OCI-LY3 (cell line): ENCODE data around the gene CRABP1.
A peak's percentile ranks its signal among the peaks of the same experiment; 100 is the strongest.

Experiments
- H2AFZ ChIP-seq: fragments of 200-600, 300-600 bp; shearing (Covaris generic); 2 replicates; pipeline ENCODE4 v1.6.0; 2014; ENCODE audit warnings: antibody characterized with exemption, low read depth, low read length
- H3K27ac ChIP-seq: fragments of 200-600, 300-600 bp; sonication (generic); 2 replicates; pipeline ENCODE4 v1.5.1; 2014; ENCODE audit warnings: mild to moderate bottlenecking, low read length, moderate library complexity, mixed read lengths
- H3K27me3 ChIP-seq: fragments of 200-600, 300-600 bp; sonication (generic); 2 replicates; pipeline ENCODE4 v1.6.1; 2014; ENCODE audit warnings: low read depth, low read length, mixed read lengths
- H3K36me3 ChIP-seq: fragments of 200-600, 300-600 bp; sonication (generic); replicated peaks from 2 replicates; pipeline ENCODE3; 2014; ENCODE audit warnings: low read depth, low read length, mixed read lengths
- H3K4me1 ChIP-seq: fragments of 300-600, 200-600 bp; sonication (generic); 2 replicates; pipeline ENCODE4 v1.6.1; 2014; ENCODE audit warnings: low read length, mixed read lengths
- H3K4me2 ChIP-seq: fragments of 200-600, 300-600 bp; sonication (generic); 2 replicates; pipeline ENCODE4 v1.6.1; 2014; ENCODE audit warnings: low read length, mixed read lengths
- H3K4me3 ChIP-seq: fragments of 300-600, 200-600 bp; sonication (generic); 2 replicates; pipeline ENCODE4 v1.5.1; 2014; ENCODE audit warnings: antibody characterized with exemption, mild to moderate bottlenecking, low read length, moderate library complexity
- H3K79me2 ChIP-seq: fragments of 300-600, 200-600 bp; shearing (Covaris generic); 2 replicates; pipeline ENCODE4 v1.6.1; 2014; ENCODE audit warnings: mild to moderate bottlenecking, low read length, mixed read lengths
- H3K9ac ChIP-seq: fragments of 300-600, 200-600 bp; shearing (Covaris generic); 2 replicates; pipeline ENCODE4 v1.6.0; 2014; ENCODE audit warnings: mild to moderate bottlenecking, low read length, moderate library complexity
- H3K9me3 ChIP-seq: fragments of 200-600, 300-600 bp; shearing (Covaris generic); 2 replicates; pipeline ENCODE4 v1.6.1; 2014; ENCODE audit warnings: low read length, mixed read lengths; ENCODE audit not compliant: insufficient read depth
- H4K20me1 ChIP-seq: fragments of 200-600, 300-600 bp; sonication (generic); 2 replicates; pipeline ENCODE4 v1.6.1; 2016; ENCODE audit warnings: low read length, mixed read lengths; ENCODE audit not compliant: insufficient read depth
- CTCF ChIP-seq: fragments of 200-600, 300-600 bp; sonication (generic); IDR thresholded peaks from 2 replicates; pipeline ENCODE4 v1.5.1; 2014; ENCODE audit warnings: antibody characterized with exemption, low read length, low read depth
- EZH2phosphoT487 ChIP-seq: fragments of 200-600 bp; shearing (Covaris generic); IDR thresholded peaks from 2 replicates; pipeline ENCODE4 v1.6.1; 2018; ENCODE audit warnings: antibody characterized with exemption, mixed run types, low read depth

The CRABP1 gene

GRCh38 chr15:78299101-78299930 is 40.8 kb upstream of the CRABP1 start, which contains the start of gene SKIC8:
SKIC8 (minus strand) TSS chr15:78299609; CDS start chr15:78295686, 3,923 bp downstream.
- Histone ChIP-seq H3K79me2 (peaks cover 33% of the 10 kb centered on the region), H3K9me3 (no peaks in the 10 kb centered on the region), H3K27ac (peak within 1 kb of the TSS; percentile 4; the same call in 1 of the 2 replicates), H2AFZ (peak within 1 kb of the TSS; percentile 80), H3K4me3 (peak within 1 kb of the TSS; percentile 85), H4K20me1 (no peaks in the 10 kb centered on the region), H3K9ac (peak within 1 kb of the TSS; percentile 69), H3K27me3 (no peaks in the 10 kb centered on the region), H3K36me3 (no peaks in the 10 kb centered on the region), H3K4me1 (peaks cover 32% of the 10 kb centered on the region), H3K4me2 (peak within 1 kb of the TSS; percentile 94)
- TF ChIP-seq EZH2phosphoT487 (no peak), CTCF (no peak)

- Histone ChIP-seq H3K79me2 (peaks cover 30% of the 10 kb centered on the region), H3K9ac (no peak overlapping the region), H3K4me1 (peaks cover 32% of the 10 kb centered on the region), H2AFZ (no peak overlapping the region), H3K36me3 (no peaks in the 10 kb centered on the region), H3K4me3 (no peak overlapping the region), H4K20me1 (no peaks in the 10 kb centered on the region), H3K4me2 (peak overlapping the region; percentile 4; the same call in 1 of the 2 replicates), H3K9me3 (no peaks in the 10 kb centered on the region), H3K27me3 (no peaks in the 10 kb centered on the region), H3K27ac (no peak overlapping the region)
- no peak for TF ChIP-seq CTCF
- TF ChIP-seq EZH2phosphoT487: no peak
Measured at GRCh38 chr15:78301326-78301725, 38.8 kb upstream of the CRABP1 start.

GRCh38 chr15:78301828-78302227 is 38.3 kb upstream of the CRABP1 start:
- no peak for TF ChIP-seq CTCF
- no peak for TF ChIP-seq EZH2phosphoT487
- H3K4me1 ChIP-seq: peaks cover 32% of the 10 kb centered on the region
- H3K36me3 ChIP-seq: no peaks in the 10 kb centered on the region
- no peak overlapping the region for H2AFZ ChIP-seq
- no peaks in the 10 kb centered on the region for H4K20me1 ChIP-seq
- no peaks in the 10 kb centered on the region for H3K9me3 ChIP-seq
- H3K79me2 ChIP-seq: peaks cover 25% of the 10 kb centered on the region
- H3K9ac ChIP-seq: no peak overlapping the region
- no peak overlapping the region for H3K4me3 ChIP-seq
- H3K27ac ChIP-seq: no peak overlapping the region
- H3K27me3 ChIP-seq: no peaks in the 10 kb centered on the region
- H3K4me2 ChIP-seq: peak overlapping the region; percentile 4; the same call in 1 of the 2 replicates

- Histone ChIP-seq H3K79me2 (peaks cover 16% of the 10 kb centered on the region), H3K36me3 (no peaks in the 10 kb centered on the region), H2AFZ (no peak overlapping the region), H3K4me3 (no peak overlapping the region), H3K9ac (no peak overlapping the region; the same call in 1 of the 2 replicates), H3K9me3 (no peaks in the 10 kb centered on the region), H3K4me2 (peak overlapping the region; percentile 33), H3K27ac (no peak overlapping the region), H4K20me1 (no peaks in the 10 kb centered on the region), H3K4me1 (peaks cover 32% of the 10 kb centered on the region), H3K27me3 (no peaks in the 10 kb centered on the region)
- TF ChIP-seq EZH2phosphoT487 (no peak), CTCF (no peak)
Measured at GRCh38 chr15:78302579-78303312, 37.4 kb upstream of the CRABP1 start.
